SK-N-SH (cell line): ENCODE measurements around the gene ATXN10. TPM values are rescaled to one million over a fixed set of nuclear protein-coding genes. Genes with fewer than 3 reads are reported as not detected.

Experiments
- CTCF ChIA-PET: fragments of 300-600, 350-600 bp; formaldehyde crosslinking; extraction: SDS; loops from one replicate; lab custom pipeline; 2021; lab: Yijun Ruan, JAX
- POLR2A ChIA-PET: fragments of 350-600 bp; sonication (Branson Sonifier 250); formaldehyde crosslinking; extraction: SDS; loops from one replicate; lab custom pipeline; 2020; ENCODE audit warnings: antibody characterized with exemption, inconsistent platforms; lab: Yijun Ruan, JAX
- DNase-seq: peaks from one replicate; pipeline ENCODE4 v3.0.0; 2012
- H2AFZ ChIP-seq: fragments of 200-600 bp; sonication (generic); 2 replicates; pipeline ENCODE4 v1.8.1; 2016; ENCODE audit warnings: antibody characterized with exemption, mild to moderate bottlenecking, low read depth
- H3F3A ChIP-seq: fragments of 200-600 bp; sonication (generic); replicated peaks from 2 replicates; pipeline ENCODE3; 2016; ENCODE audit warnings: antibody characterized with exemption, mild to moderate bottlenecking; ENCODE audit not compliant: insufficient read depth
- H3K27ac ChIP-seq, 2 experiments: fragments of 200-500 bp in 1 of 2; fragments of 200-600 bp in 1 of 2; sonication (Bioruptor generic) in 1 of 2; sonication (generic), shearing (Covaris generic) in 1 of 2; 2 replicates each; pipeline versions ENCODE4 v1.5.1 to v1.6.1; 2014 to 2016; ENCODE audit warnings: low read depth in 2 of 2, inconsistent platforms in 1 of 2, low read length in 1 of 2, mild to moderate bottlenecking in 1 of 2, mixed read lengths in 1 of 2
- H3K27me3 ChIP-seq: fragments of 200-600 bp; sonication (generic), shearing (Covaris generic); 2 replicates; pipeline ENCODE4 v1.6.1; 2016; ENCODE audit warnings: mixed run types; ENCODE audit not compliant: insufficient read depth
- H3K36me3 ChIP-seq, 2 experiments: fragments of 200-500 bp in 1 of 2; fragments of 200-600 bp in 1 of 2; sonication (Bioruptor generic) in 1 of 2; sonication (generic) in 1 of 2; replicated peaks in 1 of 2; 2 replicates each; pipeline versions ENCODE3 to v1.5.1; 2014 to 2016; ENCODE audit warnings: low read length in 1 of 2, mild to moderate bottlenecking in 1 of 2; ENCODE audit not compliant: insufficient read depth in 2 of 2, control insufficient read depth in 1 of 2
- H3K4me1 ChIP-seq, 2 experiments: fragments of 200-500 bp in 1 of 2; fragments of 200-600 bp in 1 of 2; sonication (Bioruptor generic) in 1 of 2; sonication (generic), shearing (Covaris generic) in 1 of 2; 2 replicates each; pipeline versions ENCODE4 v1.5.1 to v1.6.1; 2014 to 2016; ENCODE audit warnings: low read depth in 1 of 2, low read length in 1 of 2, mixed run types in 1 of 2; ENCODE audit not compliant: insufficient read depth in 2 of 2, control insufficient read depth in 1 of 2
- H3K4me2 ChIP-seq: fragments of 200-600 bp; sonication (generic), shearing (Covaris generic); 2 replicates; pipeline ENCODE4 v1.6.1; 2017; ENCODE audit warnings: mixed run types
- H3K4me3 ChIP-seq, 2 experiments: fragments of 200-500 bp in 1 of 2; fragments of 200-600 bp in 1 of 2; sonication (Bioruptor generic) in 1 of 2; sonication (generic), shearing (Covaris generic) in 1 of 2; 2 replicates each; pipeline versions ENCODE4 v1.5.1 to v1.8.1; 2014 to 2016; ENCODE audit warnings: low read depth in 2 of 2, inconsistent platforms in 1 of 2, low read length in 1 of 2, mild to moderate bottlenecking in 1 of 2, mixed read lengths in 1 of 2, moderate library complexity in 1 of 2
- H3K79me2 ChIP-seq: fragments of 200-600 bp; sonication (generic); 2 replicates; pipeline ENCODE4 v1.8.1; 2017; ENCODE audit warnings: mild to moderate bottlenecking; ENCODE audit not compliant: insufficient read depth
- H3K9ac ChIP-seq: fragments of 200-600 bp; sonication (generic); 2 replicates; pipeline ENCODE4 v1.6.1; 2017; ENCODE audit warnings: mixed run types
- H3K9me2 ChIP-seq: fragments of 200-600 bp; sonication (generic); 2 replicates; pipeline ENCODE4 v1.6.1; 2017; ENCODE audit warnings: mixed run types
- H3K9me3 ChIP-seq: fragments of 200-600 bp; sonication (generic); 2 replicates; pipeline ENCODE4 v1.6.1; 2017; ENCODE audit warnings: mixed run types, mild to moderate bottlenecking, moderate library complexity
- H4K20me1 ChIP-seq: fragments of 200-600 bp; sonication (generic); 2 replicates; pipeline ENCODE4 v1.6.1; 2017; ENCODE audit warnings: mild to moderate bottlenecking, mixed run types; ENCODE audit not compliant: insufficient read depth
- CHD2 ChIP-seq: fragments of 150-350 bp; IDR thresholded peaks from 2 replicates; pipeline ENCODE4 v1.6.1; 2018; ENCODE audit warnings: low read length; ENCODE audit not compliant: partially characterized antibody
- FOSL2 ChIP-seq: IDR thresholded peaks from 2 replicates; pipeline ENCODE4 v1.4.0; 2012; ENCODE audit warnings: low read depth, mild to moderate bottlenecking, moderate library complexity, borderline replicate concordance
- GABPA ChIP-seq: IDR thresholded peaks from 2 replicates; pipeline ENCODE4 v1.4.0; 2012; ENCODE audit warnings: low read depth, mild to moderate bottlenecking
- GATA2 ChIP-seq: sonication (generic); formaldehyde crosslinking; IDR thresholded peaks from 2 replicates; pipeline ENCODE4 v1.5.0; 2020; ENCODE audit warnings: mild to moderate bottlenecking, missing genetic modification reagents
- JUND ChIP-seq: IDR thresholded peaks from 2 replicates; pipeline ENCODE4 v1.4.0; 2012
- POLR2AphosphoS5 ChIP-seq: IDR thresholded peaks from 2 replicates; pipeline ENCODE4 v1.6.1; 2012; ENCODE audit warnings: low read depth, low read length
- RAD21 ChIP-seq: IDR thresholded peaks from 2 replicates; pipeline ENCODE4 v1.6.1; 2012; ENCODE audit warnings: mild to moderate bottlenecking, low read length
- RCOR1 ChIP-seq: fragments of 150-350 bp; IDR thresholded peaks from 2 replicates; pipeline ENCODE4 v1.6.1; 2017; ENCODE audit warnings: antibody characterized with exemption, low read length
- USF2 ChIP-seq: fragments of 150-350 bp; IDR thresholded peaks from 2 replicates; pipeline ENCODE4 v1.6.1; 2017; ENCODE audit warnings: antibody characterized with exemption, low read length, low read depth, borderline replicate concordance
- YY1 ChIP-seq: IDR thresholded peaks from 2 replicates; pipeline ENCODE4 v1.4.0; 2012; ENCODE audit warnings: low read depth, mild to moderate bottlenecking
- WGBS: methylation state at CpG from one replicate; pipeline ENCODE4 v1.1.6; 2017; ENCODE audit warnings: low lambda C conversion rate; 5-methylcytosine and 5-hydroxymethylcytosine counted together
- polyA plus RNA-seq, 3 experiments: library from polyadenylated mRNA; depleted of rRNA; stranded (reverse); fragments of >200 nt; gene quantifications; 2 replicates each; pipeline ENCODE4 v1.2.3, GENCODE V29; 2012

ATXN10 gene
- polyA plus RNA-seq, 1 of the 3 experiments (the other 2 are of a cell fraction) = 202 TPM

- peaks cover 0 to 24% of the 10 kb centered on the region in 2 experiments; a peak in 1 of 4 replicates for H3K4me1 ChIP-seq
- POLR2A ChIA-PET = no interaction called here
Observed at GRCh38 chr22:45887202-45888131, 215.8 kb downstream of the ATXN10 start.

GRCh38 chr22:45888221-45889092 is 216.8 kb downstream of the ATXN10 start:
- POLR2A ChIA-PET = no interaction called here
- TF ChIP-seq RAD21 (no peak), FOSL2 (no peak)
- TF ChIP-seq, all 33 proteins: peak for 0
- CTCF ChIA-PET = interaction anchor here (1.1 kb wide), 1 partner anchor 310 kb away, joined by 3 read pairs; no protein-coding TSS in a partner anchor
- Histone ChIP-seq H3K27me3 (no peaks in the 10 kb centered on the region), H3F3A (no peaks in the 10 kb centered on the region), H3K4me1 (peaks cover 0 to 24% of the 10 kb centered on the region in 2 experiments; a peak in 1 of 4 replicates), H3K9me2 (no peaks in the 10 kb centered on the region), H3K79me2 (no peaks in the 10 kb centered on the region), H4K20me1 (no peaks in the 10 kb centered on the region), H3K9me3 (no peaks in the 10 kb centered on the region), H3K4me3 (no peak overlapping the region), H2AFZ (no peak overlapping the region), H3K9ac (no peak overlapping the region), H3K36me3 (no peaks in the 10 kb centered on the region), H3K4me2 (no peak overlapping the region), H3K27ac (no peak overlapping the region)
- no peak for DNase-seq
- WGBS = 84% methylated on average over 17 of the region's 27 CpGs

More at GRCh38 chr22:45887202-45888131, 215.8 kb downstream of the ATXN10 start:
- no peaks in the 10 kb centered on the region for H3K36me3 ChIP-seq
- H3K79me2 ChIP-seq = no peaks in the 10 kb centered on the region
- no peaks in the 10 kb centered on the region for H3K9me3 ChIP-seq
- no peak overlapping the region for H3K9ac ChIP-seq
- CTCF ChIA-PET = interaction anchor here (1.1 kb wide), 1 partner anchor 309 kb away, joined by 3 read pairs; no protein-coding TSS in a partner anchor
- no peak overlapping the region for H3K4me3 ChIP-seq
- H3K27ac ChIP-seq = no peak overlapping the region; a peak in 1 of 4 replicates
- no peak overlapping the region for H3K4me2 ChIP-seq
- H2AFZ ChIP-seq = no peak overlapping the region
- no peak for DNase-seq
- H3K27me3 ChIP-seq = no peaks in the 10 kb centered on the region
- no peaks in the 10 kb centered on the region for H3K9me2 ChIP-seq
- no peaks in the 10 kb centered on the region for H3F3A ChIP-seq
- WGBS = 89% methylated on average over 13 of the region's 22 CpGs
- TF ChIP-seq JUND (no peak), CHD2 (no peak), GABPA (no peak), RCOR1 (no peak), GATA2 (no peak), USF2 (no peak), POLR2AphosphoS5 (no peak), YY1 (no peak)
- no peaks in the 10 kb centered on the region for H4K20me1 ChIP-seq
